Suprapubic skin (tissue), 4 donors: ENCODE results near the gene PPM1F. TPM values are rescaled to one million over a fixed set of nuclear protein-coding genes. Genes with fewer than 3 reads are reported as not detected.

Experiments
- DNase-seq, 2 donors: peaks; one replicate each; pipeline ENCODE4 v3.0.0-alpha.2; 2019; ENCODE audit warnings: low spot score in 2 of 2
- H3K27ac ChIP-seq: fragments of 200-600 bp; sonication (generic); one replicate; pipeline ENCODE4 v1.5.1; 2019
- H3K27me3 ChIP-seq: fragments of 200-600 bp; sonication (generic); one replicate; pipeline ENCODE4 v1.5.1; 2019
- H3K36me3 ChIP-seq: fragments of 200-600 bp; sonication (generic); one replicate; pipeline ENCODE4 v1.5.1; 2019
- H3K4me1 ChIP-seq: fragments of 200-600 bp; sonication (generic); one replicate; pipeline ENCODE4 v1.5.1; 2019
- H3K4me3 ChIP-seq: fragments of 200-600 bp; sonication (generic); one replicate; pipeline ENCODE4 v1.5.1; 2019; ENCODE audit warnings: mild to moderate bottlenecking
- H3K9me3 ChIP-seq: fragments of 200-600 bp; sonication (generic); one replicate; pipeline ENCODE4 v1.5.1; 2019
- CTCF ChIP-seq, 2 donors: fragments of 200-600 bp in 1 of 2; fragments of 450-650 bp in 1 of 2; sonication (generic) in 1 of 2; IDR thresholded peaks; one replicate each; pipeline ENCODE4 v1.5.1; 2016 to 2019; ENCODE audit warnings: antibody characterized with exemption in 2 of 2, mild to moderate bottlenecking in 1 of 2, moderate library complexity in 1 of 2
- EP300 ChIP-seq: sonication (generic); formaldehyde crosslinking; IDR thresholded peaks from one replicate; pipeline ENCODE4 v1.6.1; 2017; ENCODE audit warnings: antibody characterized with exemption
- POLR2A ChIP-seq, 2 donors: fragments of 450-650 bp; IDR thresholded peaks; one replicate each; pipeline ENCODE4 v1.6.1; 2017; ENCODE audit warnings: antibody characterized with exemption in 2 of 2, mild to moderate bottlenecking in 2 of 2, moderate library complexity in 2 of 2
- POLR2AphosphoS5 ChIP-seq, 3 donors: sonication (generic); formaldehyde crosslinking; IDR thresholded peaks; one replicate each; pipeline ENCODE4 v1.6.1; 2017; ENCODE audit warnings: antibody characterized with exemption in 3 of 3
- WGBS: methylation state at CpG from one replicate; pipeline ENCODE4 v1.1.5; 2018; 5-methylcytosine and 5-hydroxymethylcytosine counted together
- total RNA-seq, 4 donors: library from RNA; depleted of rRNA; stranded (reverse); fragments of >200 nt; gene quantifications; one replicate each; pipeline ENCODE4 v1.1.0, GENCODE V29; 2016

PPM1F gene
- total RNA-seq, 4 donors from 2014 or later: 21.9 to 40.7 (median 29.9) TPM

GRCh38 chr22:21980547-21980946, 27.9 kb upstream of the PPM1F start:
- Histone ChIP-seq H3K36me3 (peaks cover 9% of the 10 kb centered on the region), H3K27ac (no peak overlapping the region), H3K27me3 (no peaks in the 10 kb centered on the region), H3K4me3 (no peak overlapping the region), H3K4me1 (peaks cover 19% of the 10 kb centered on the region), H3K9me3 (no peaks in the 10 kb centered on the region)
- TF ChIP-seq CTCF (IDR thresholded peaks at IDR 0.05) (no peak), EP300 (no peak), POLR2AphosphoS5 (IDR thresholded peaks at IDR 0.05) (no peak), POLR2A (IDR thresholded peaks at IDR 0.05) (no peak)
- no peak for DNase-seq
- 75% methylated on average over 7 of the region's 7 CpGs for WGBS

- H3K4me3 ChIP-seq: no peak overlapping the region
- no peaks in the 10 kb centered on the region for H3K27me3 ChIP-seq
- DNase-seq: no peak
- WGBS: 86% methylated on average over 11 of the region's 11 CpGs
- peaks cover 25% of the 10 kb centered on the region for H3K36me3 ChIP-seq
- H3K4me1 ChIP-seq: peaks cover 19% of the 10 kb centered on the region
- TF ChIP-seq EP300: no peak
- TF ChIP-seq POLR2AphosphoS5 (IDR thresholded peaks at IDR 0.05): no peak
- TF ChIP-seq POLR2A (IDR thresholded peaks at IDR 0.05): no peak
- H3K27ac ChIP-seq: no peak overlapping the region
- H3K9me3 ChIP-seq: no peaks in the 10 kb centered on the region
Measured at GRCh38 chr22:21978564-21979386, 26.1 kb upstream of the PPM1F start.

- no peak overlapping the region for H3K27ac ChIP-seq
- H3K4me3 ChIP-seq: no peak overlapping the region
- WGBS: 96% methylated on average over 1 of the region's 1 CpG
- no peaks in the 10 kb centered on the region for H3K27me3 ChIP-seq
- TF ChIP-seq CTCF (IDR thresholded peaks at IDR 0.05) (no peak), POLR2A (IDR thresholded peaks at IDR 0.05) (no peak)
- peaks cover 19% of the 10 kb centered on the region for H3K4me1 ChIP-seq
- H3K36me3 ChIP-seq: peaks cover 34% of the 10 kb centered on the region
- no peaks in the 10 kb centered on the region for H3K9me3 ChIP-seq
- no peak for DNase-seq
Measured at GRCh38 chr22:21977814-21978213, 25.2 kb upstream of the PPM1F start.

GRCh38 chr22:21975854-21976345, 23.3 kb upstream of the PPM1F start:
- TF ChIP-seq CTCF (IDR thresholded peaks at IDR 0.05) (no peak), POLR2A (IDR thresholded peaks at IDR 0.05) (no peak), EP300 (no peak), POLR2AphosphoS5 (IDR thresholded peaks at IDR 0.05) (no peak)
- Histone ChIP-seq H3K9me3 (no peaks in the 10 kb centered on the region), H3K4me3 (no peak overlapping the region), H3K27ac (no peak overlapping the region), H3K36me3 (peaks cover 52% of the 10 kb centered on the region), H3K4me1 (peaks cover 5% of the 10 kb centered on the region), H3K27me3 (no peaks in the 10 kb centered on the region)
- no peak for DNase-seq
- 88% methylated on average over 1 of the region's 5 CpGs for WGBS

- no peaks in the 10 kb centered on the region for H3K27me3 ChIP-seq
- 89% methylated on average over 5 of the region's 5 CpGs for WGBS
- no peak for TF ChIP-seq EP300
- no peak for TF ChIP-seq POLR2AphosphoS5 (IDR thresholded peaks at IDR 0.05)
- no peak for TF ChIP-seq CTCF (IDR thresholded peaks at IDR 0.05)
- no peak for TF ChIP-seq POLR2A (IDR thresholded peaks at IDR 0.05)
- H3K4me3 ChIP-seq: no peak overlapping the region
- H3K36me3 ChIP-seq: peaks cover 58% of the 10 kb centered on the region
- no peak overlapping the region for H3K27ac ChIP-seq
- no peaks in the 10 kb centered on the region for H3K4me1 ChIP-seq
- no peaks in the 10 kb centered on the region for H3K9me3 ChIP-seq
- no peak for DNase-seq
Measured at GRCh38 chr22:21975273-21975672, 22.6 kb upstream of the PPM1F start.
